ENCODE measurements around the gene LYPLAL1.

LYPLAL1 gene

DNA sequence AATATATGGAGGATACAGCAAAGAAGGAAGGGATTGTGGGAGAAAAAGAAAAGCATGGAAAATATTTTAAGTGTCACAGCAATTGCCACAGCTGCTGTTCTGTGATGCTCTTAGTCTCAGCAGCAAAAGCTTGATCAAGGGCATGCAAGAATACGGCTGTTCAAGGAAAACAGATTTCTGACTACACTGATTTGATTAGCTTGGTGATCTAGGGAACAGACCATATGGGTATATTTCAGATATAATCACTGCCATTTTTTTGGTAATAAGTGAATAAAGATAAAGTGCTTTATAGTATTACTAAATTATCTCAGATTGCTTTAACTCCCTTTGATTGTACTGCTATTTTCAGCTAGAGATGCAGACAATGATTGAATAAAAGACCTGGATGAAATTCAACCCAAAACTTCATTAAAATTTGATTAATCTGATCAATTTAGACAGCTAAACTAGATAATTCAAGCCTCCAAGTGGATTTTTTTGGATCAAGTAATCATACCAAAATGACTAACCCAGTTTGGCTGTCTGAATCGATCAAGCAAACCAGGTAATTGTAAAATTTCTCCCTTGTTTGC lies 33.3 kb upstream of the LYPLAL1 start:
- no peaks in the 10 kb centered on the region for H3K36me3 ChIP-seq (ENCODE audit: insufficient read depth, low read length)
- no peak overlapping the region for H3K9ac ChIP-seq (ENCODE audit: insufficient read length)
- no peak overlapping the region for H3K27ac ChIP-seq
- no peaks in the 10 kb centered on the region; the same call in 1 of the 2 replicates for H3K9me3 ChIP-seq (ENCODE audit: low read depth, low read length)
- H3K4me3 ChIP-seq: no peak overlapping the region
- TF ChIP-seq POLR2AphosphoS5 (IDR thresholded peaks at IDR 0.05; ENCODE audit: borderline replicate concordance, low read depth, low read length): no peak
- no peak for TF ChIP-seq FOXP2 (optimal IDR thresholded peaks at IDR 0.05; ENCODE audit: control extremely low read depth, extremely low read length, insufficient read depth)
- TF ChIP-seq EZH2 (IDR thresholded peaks at IDR 0.05): no peak
- DNase-seq (ENCODE audit: low read depth, low spot score): no peak

DNA sequence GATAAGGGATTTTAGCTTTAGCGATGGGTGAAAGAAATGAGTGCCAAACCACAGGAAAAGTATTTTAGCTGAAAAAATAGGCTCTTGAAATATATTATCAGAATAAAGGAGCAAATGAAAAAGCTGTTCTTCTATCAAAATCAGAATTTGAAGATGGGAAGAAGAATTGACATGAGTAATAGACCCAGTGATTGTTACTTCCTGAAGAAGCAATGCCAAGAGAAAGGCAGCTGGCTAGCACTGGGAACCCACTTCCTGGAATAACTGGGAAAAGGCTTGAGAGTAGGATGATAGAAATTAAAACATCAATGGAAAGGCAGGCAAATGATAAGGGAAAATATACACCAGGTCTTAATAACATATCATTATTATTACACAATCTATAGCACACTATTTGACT lies 29.9 kb upstream of the LYPLAL1 start:
- no peak for DNase-seq (ENCODE audit: low read depth, low spot score)
- H3K4me3 ChIP-seq: no peak overlapping the region
- no peak for TF ChIP-seq EZH2 (IDR thresholded peaks at IDR 0.05)
- no peak for TF ChIP-seq FOXP2 (optimal IDR thresholded peaks at IDR 0.05; ENCODE audit: control extremely low read depth, extremely low read length, insufficient read depth)
- no peak for TF ChIP-seq POLR2AphosphoS5 (IDR thresholded peaks at IDR 0.05; ENCODE audit: borderline replicate concordance, low read depth, low read length)
- no peaks in the 10 kb centered on the region for H3K9me3 ChIP-seq (ENCODE audit: low read depth, low read length)
- no peak overlapping the region for H3K9ac ChIP-seq (ENCODE audit: insufficient read length)
- peak overlapping the region; percentile 5; the same call in 1 of the 2 replicates for H3K27ac ChIP-seq
- H3K36me3 ChIP-seq (ENCODE audit: insufficient read depth, low read length): no peaks in the 10 kb centered on the region

GRCh38 chr1:219144658-219145315 lies 28.9 kb upstream of the LYPLAL1 start:
- no peak for DNase-seq (ENCODE audit: low read depth, low spot score)
- no peak overlapping the region for H3K4me3 ChIP-seq
- no peak overlapping the region for H3K9ac ChIP-seq (ENCODE audit: insufficient read length)
- no peaks in the 10 kb centered on the region for H3K36me3 ChIP-seq (ENCODE audit: insufficient read depth, low read length)
- no peak overlapping the region for H3K27ac ChIP-seq
- TF ChIP-seq FOXP2 (optimal IDR thresholded peaks at IDR 0.05; ENCODE audit: control extremely low read depth, extremely low read length, insufficient read depth) (no peak), POLR2AphosphoS5 (IDR thresholded peaks at IDR 0.05; ENCODE audit: borderline replicate concordance, low read depth, low read length) (no peak), EZH2 (IDR thresholded peaks at IDR 0.05) (no peak)
- no peaks in the 10 kb centered on the region for H3K9me3 ChIP-seq (ENCODE audit: low read depth, low read length)

- H3K9ac ChIP-seq (ENCODE audit: insufficient read length): no peak overlapping the region
- H3K36me3 ChIP-seq (ENCODE audit: insufficient read depth, low read length): no peaks in the 10 kb centered on the region
- H3K4me3 ChIP-seq: no peak overlapping the region
- H3K27ac ChIP-seq: no peak overlapping the region
- no peak for DNase-seq (ENCODE audit: low read depth, low spot score)
- TF ChIP-seq POLR2AphosphoS5 (IDR thresholded peaks at IDR 0.05; ENCODE audit: borderline replicate concordance, low read depth, low read length): no peak
- no peak for TF ChIP-seq EZH2 (IDR thresholded peaks at IDR 0.05)
- TF ChIP-seq FOXP2 (optimal IDR thresholded peaks at IDR 0.05; ENCODE audit: control extremely low read depth, extremely low read length, insufficient read depth): no peak
- no peaks in the 10 kb centered on the region for H3K9me3 ChIP-seq (ENCODE audit: low read depth, low read length)
Measured at GRCh38 chr1:219147571-219148019, 26.1 kb upstream of the LYPLAL1 start.

DNA sequence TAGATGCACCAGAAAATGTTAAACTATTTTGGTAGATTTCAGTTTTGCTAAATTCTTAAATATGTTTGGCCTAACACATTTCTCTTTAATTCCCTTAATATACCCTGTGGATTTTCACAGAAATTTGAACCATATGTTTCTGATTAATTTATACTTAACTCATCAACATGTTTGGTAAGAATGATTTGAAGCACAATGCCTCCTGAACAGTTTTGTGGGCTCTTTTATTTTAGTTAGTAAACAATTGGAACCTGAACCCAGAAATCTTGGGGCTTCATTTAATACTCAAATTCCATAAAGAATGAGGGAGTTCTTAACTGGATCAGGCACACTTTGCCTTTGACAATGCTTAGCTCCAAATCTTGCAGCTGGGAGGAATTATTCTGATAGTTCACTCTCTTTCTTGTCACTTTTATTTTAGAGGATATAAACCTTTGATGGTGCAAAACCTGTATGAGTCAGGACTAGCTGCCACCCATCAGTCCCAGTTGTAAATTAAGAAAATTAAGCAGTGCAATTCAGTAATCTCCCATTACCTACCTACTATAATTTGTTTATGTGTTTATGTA lies 24.6 kb upstream of the LYPLAL1 start:
- Histone ChIP-seq H3K9ac (ENCODE audit: insufficient read length) (no peak overlapping the region), H3K9me3 (ENCODE audit: low read depth, low read length) (no peaks in the 10 kb centered on the region), H3K27ac (0 out of 2 replicates have a peak overlapping the region, but pooled peaks have one; percentile 19), H3K4me3 (no peak overlapping the region), H3K36me3 (ENCODE audit: insufficient read depth, low read length) (no peaks in the 10 kb centered on the region)
- no peak for DNase-seq (ENCODE audit: low read depth, low spot score)
- TF ChIP-seq EZH2 (IDR thresholded peaks at IDR 0.05) (no peak), FOXP2 (optimal IDR thresholded peaks at IDR 0.05; ENCODE audit: control extremely low read depth, extremely low read length, insufficient read depth) (no peak), POLR2AphosphoS5 (IDR thresholded peaks at IDR 0.05; ENCODE audit: borderline replicate concordance, low read depth, low read length) (no peak)

DNA sequence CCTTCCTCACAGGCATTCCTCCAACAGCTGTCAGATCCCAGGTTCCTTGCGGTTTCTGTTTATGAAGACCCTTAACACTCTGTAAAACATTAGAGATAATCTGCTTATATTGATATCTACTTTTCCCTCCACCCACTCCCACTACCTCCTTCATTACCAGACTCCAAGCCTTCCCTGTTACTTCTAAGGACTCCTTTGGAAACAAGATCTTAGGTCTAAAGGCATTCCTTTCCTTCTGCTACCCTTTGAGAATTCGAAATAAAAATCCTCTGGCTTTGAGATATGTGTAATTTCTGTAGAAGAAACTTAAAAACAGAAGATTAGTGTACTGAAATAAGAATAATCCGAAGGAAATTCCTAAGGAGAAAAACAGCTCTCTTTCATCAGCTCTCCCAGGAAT lies 23.7 kb upstream of the LYPLAL1 start:
- H3K36me3 ChIP-seq (ENCODE audit: insufficient read depth, low read length): no peaks in the 10 kb centered on the region
- no peaks in the 10 kb centered on the region for H3K9me3 ChIP-seq (ENCODE audit: low read depth, low read length)
- TF ChIP-seq POLR2AphosphoS5 (IDR thresholded peaks at IDR 0.05; ENCODE audit: borderline replicate concordance, low read depth, low read length) (no peak), FOXP2 (optimal IDR thresholded peaks at IDR 0.05; ENCODE audit: control extremely low read depth, extremely low read length, insufficient read depth) (no peak), EZH2 (IDR thresholded peaks at IDR 0.05) (no peak)
- H3K4me3 ChIP-seq: no peak overlapping the region
- peak overlapping the region; percentile 55 for H3K27ac ChIP-seq
- H3K9ac ChIP-seq (ENCODE audit: insufficient read length): peak overlapping the region; percentile 13
- no peak for DNase-seq (ENCODE audit: low read depth, low spot score)

GRCh38 chr1:219150913-219151312 lies 22.8 kb upstream of the LYPLAL1 start:
- no peak overlapping the region for H3K9ac ChIP-seq (ENCODE audit: insufficient read length)
- H3K27ac ChIP-seq: no peak overlapping the region
- no peak for DNase-seq (ENCODE audit: low read depth, low spot score)
- H3K4me3 ChIP-seq: no peak overlapping the region
- no peak for TF ChIP-seq POLR2AphosphoS5 (IDR thresholded peaks at IDR 0.05; ENCODE audit: borderline replicate concordance, low read depth, low read length)
- no peak for TF ChIP-seq FOXP2 (optimal IDR thresholded peaks at IDR 0.05; ENCODE audit: control extremely low read depth, extremely low read length, insufficient read depth)
- no peak for TF ChIP-seq EZH2 (IDR thresholded peaks at IDR 0.05)
- no peaks in the 10 kb centered on the region for H3K36me3 ChIP-seq (ENCODE audit: insufficient read depth, low read length)
- H3K9me3 ChIP-seq (ENCODE audit: low read depth, low read length): no peaks in the 10 kb centered on the region

DNA sequence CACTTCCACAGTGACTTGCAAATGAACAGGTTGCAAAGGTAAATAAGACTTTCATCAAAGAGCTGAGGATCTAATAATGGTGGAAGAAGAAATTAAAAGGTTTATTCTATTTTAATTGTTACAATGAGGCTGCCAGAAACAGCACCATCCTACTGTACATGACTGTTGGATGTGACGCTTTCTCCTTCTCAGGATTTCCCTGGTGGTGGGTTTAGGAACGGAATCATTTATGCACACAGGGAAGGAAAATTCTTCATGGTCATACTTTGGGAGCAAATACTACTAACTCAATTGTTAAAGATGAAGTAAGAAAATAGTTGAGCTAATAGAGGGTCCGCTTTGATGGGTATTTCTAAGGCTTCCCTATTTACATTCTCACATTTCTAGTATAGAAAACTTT lies 22.2 kb upstream of the LYPLAL1 start:
- H3K9ac ChIP-seq (ENCODE audit: insufficient read length): no peak overlapping the region
- TF ChIP-seq EZH2 (IDR thresholded peaks at IDR 0.05) (no peak), POLR2AphosphoS5 (IDR thresholded peaks at IDR 0.05; ENCODE audit: borderline replicate concordance, low read depth, low read length) (no peak), FOXP2 (optimal IDR thresholded peaks at IDR 0.05; ENCODE audit: control extremely low read depth, extremely low read length, insufficient read depth) (no peak)

More for the DNA sequence above, 22.2 kb upstream of the LYPLAL1 start:
- Histone ChIP-seq H3K9me3 (ENCODE audit: low read depth, low read length) (no peaks in the 10 kb centered on the region), H3K4me3 (no peak overlapping the region), H3K36me3 (ENCODE audit: insufficient read depth, low read length) (no peaks in the 10 kb centered on the region), H3K27ac (no peak overlapping the region)
- DNase-seq (ENCODE audit: low read depth, low spot score): no peak

All from SK-N-MC (cell line).